H9 (cell line): ENCODE results near the gene DDX6. TPM values are rescaled to one million over a fixed set of nuclear protein-coding genes. Genes with fewer than 3 reads are reported as not detected.

Experiments used
- DNase-seq: peaks from one replicate; pipeline ENCODE4 v3.0.0-alpha.2; 2017
- H2AFZ ChIP-seq: one replicate; pipeline ENCODE4 v1.6.1; 2013; ENCODE audit warnings: mild to moderate bottlenecking, low read length, control low read depth, moderate library complexity
- H2AK5ac ChIP-seq: 2 replicates; pipeline ENCODE4 v1.6.1; 2013; ENCODE audit warnings: low read length, control low read depth, mixed read lengths; ENCODE audit not compliant: insufficient read length
- H2BK120ac ChIP-seq: one replicate; pipeline ENCODE4 v1.6.1; 2013; ENCODE audit warnings: low read depth, mild to moderate bottlenecking, low read length, control low read depth, inconsistent platforms; ENCODE audit not compliant: poor library complexity, severe bottlenecking
- H2BK12ac ChIP-seq: 2 replicates; pipeline ENCODE4 v1.6.1; 2013; ENCODE audit warnings: low read length, control low read depth, mixed read lengths, low read depth; ENCODE audit not compliant: insufficient read length
- H2BK15ac ChIP-seq: 2 replicates; pipeline ENCODE4 v1.6.1; 2013; ENCODE audit warnings: low read depth, low read length, control low read depth
- H2BK20ac ChIP-seq: one replicate; pipeline ENCODE4 v1.6.1; 2013; ENCODE audit warnings: low read depth, mild to moderate bottlenecking, low read length, control low read depth, inconsistent platforms; ENCODE audit not compliant: poor library complexity, severe bottlenecking
- H2BK5ac ChIP-seq: 2 replicates; pipeline ENCODE4 v1.6.1; 2013; ENCODE audit warnings: low read length, control low read depth, mixed read lengths; ENCODE audit not compliant: insufficient read length
- H3K14ac ChIP-seq: 2 replicates; pipeline ENCODE4 v1.6.1; 2013; ENCODE audit warnings: low read length, control low read depth; ENCODE audit not compliant: insufficient read depth
- H3K18ac ChIP-seq: 2 replicates; pipeline ENCODE4 v1.6.1; 2013; ENCODE audit warnings: low read depth, mild to moderate bottlenecking, mixed read lengths, low read length, control low read depth; ENCODE audit not compliant: insufficient read length
- H3K23ac ChIP-seq: 2 replicates; pipeline ENCODE4 v1.6.1; 2013; ENCODE audit warnings: low read length, control low read depth, mixed read lengths, low read depth; ENCODE audit not compliant: insufficient read length
- H3K23me2 ChIP-seq: 2 replicates; pipeline ENCODE4 v1.6.1; 2013; ENCODE audit warnings: low read depth, mild to moderate bottlenecking, mixed read lengths, low read length, control low read depth; ENCODE audit not compliant: insufficient read length, poor library complexity, severe bottlenecking
- H3K27ac ChIP-seq: 2 replicates; pipeline ENCODE4 v1.5.1; 2013; ENCODE audit warnings: low read length, control low read depth, mixed read lengths, low read depth; ENCODE audit not compliant: insufficient read length
- H3K27me3 ChIP-seq: 2 replicates; pipeline ENCODE4 v1.6.1; 2013; ENCODE audit warnings: low read length, control low read depth, inconsistent platforms; ENCODE audit not compliant: insufficient read depth
- H3K4ac ChIP-seq: 2 replicates; pipeline ENCODE4 v1.6.1; 2013; ENCODE audit warnings: low read depth, mild to moderate bottlenecking, control low read depth, inconsistent platforms, low read length, moderate library complexity
- H3K4me1 ChIP-seq: 2 replicates; pipeline ENCODE4 v1.6.1; 2013; ENCODE audit warnings: low read length, control low read depth, inconsistent platforms; ENCODE audit not compliant: insufficient read depth
- H3K4me2 ChIP-seq: 2 replicates; pipeline ENCODE4 v1.6.1; 2013; ENCODE audit warnings: low read length, control low read depth, mixed read lengths; ENCODE audit not compliant: insufficient read length, insufficient read depth
- H3K56ac ChIP-seq: 2 replicates; pipeline ENCODE4 v1.6.1; 2013; ENCODE audit warnings: low read depth, mild to moderate bottlenecking, mixed read lengths, low read length, control low read depth; ENCODE audit not compliant: insufficient read length
- H3K79me1 ChIP-seq: 2 replicates; pipeline ENCODE4 v1.6.1; 2013; ENCODE audit warnings: low read depth, mild to moderate bottlenecking, moderate library complexity, low read length, control low read depth, inconsistent platforms; ENCODE audit not compliant: insufficient read depth, poor library complexity, severe bottlenecking
- H3K79me2 ChIP-seq: 2 replicates; pipeline ENCODE4 v1.6.1; 2013; ENCODE audit warnings: low read length, control low read depth, inconsistent platforms; ENCODE audit not compliant: insufficient read depth
- H3K9ac ChIP-seq: 2 replicates; pipeline ENCODE4 v1.6.1; 2013; ENCODE audit warnings: low read length, control low read depth, mixed read lengths; ENCODE audit not compliant: insufficient read length; ENCODE audit errors: extremely low read depth
- H3K9me3 ChIP-seq: one replicate; pipeline ENCODE4 v1.6.1; 2013; ENCODE audit warnings: low read depth, low read length, inconsistent platforms; ENCODE audit not compliant: control insufficient read depth
- H3T11ph ChIP-seq: one replicate; pipeline ENCODE4 v1.6.1; 2013; ENCODE audit warnings: mild to moderate bottlenecking, low read length, control low read depth, inconsistent platforms
- H4K20me1 ChIP-seq: one replicate; pipeline ENCODE4 v1.6.1; 2013; ENCODE audit not compliant: control insufficient read depth, insufficient read length, insufficient read depth
- H4K5ac ChIP-seq: 2 replicates; pipeline ENCODE4 v1.6.1; 2013; ENCODE audit warnings: low read depth, mild to moderate bottlenecking, mixed read lengths, low read length, control low read depth; ENCODE audit not compliant: insufficient read length
- H4K8ac ChIP-seq: replicated peaks from 2 replicates; pipeline ENCODE4 v1.6.1; 2013; ENCODE audit warnings: low read length, control low read depth, mixed read lengths, low read depth; ENCODE audit not compliant: insufficient read length
- H4K91ac ChIP-seq: 2 replicates; pipeline ENCODE4 v1.6.1; 2013; ENCODE audit warnings: low read depth, mild to moderate bottlenecking, moderate library complexity, mixed read lengths, low read length, control low read depth; ENCODE audit not compliant: insufficient read length
- H3K27ac Mint-ChIP-seq, 3 experiments: 2 replicates in 2 of 3; 3 replicates in 1 of 3; pipeline ENCODE4 v1.8.0; 2020 to 2021; ENCODE audit warnings: mixed read lengths in 3 of 3, mild to moderate bottlenecking in 1 of 3, moderate library complexity in 1 of 3
- H3K27me3 Mint-ChIP-seq: 2 replicates; pipeline ENCODE4 v1.8.0; 2021; ENCODE audit warnings: low read depth, mild to moderate bottlenecking, moderate library complexity, mixed read lengths
- H3K36me3 Mint-ChIP-seq, 3 experiments: 2 replicates in 2 of 3; 3 replicates in 1 of 3; pipeline ENCODE4 v1.8.0; 2020 to 2021; ENCODE audit warnings: low read depth in 3 of 3, mixed read lengths in 3 of 3; ENCODE audit not compliant: insufficient read depth in 1 of 3
- H3K4me1 Mint-ChIP-seq, 2 experiments: 2 replicates each; pipeline ENCODE4 v1.8.0; 2020; ENCODE audit warnings: mixed read lengths in 2 of 2
- H3K4me3 Mint-ChIP-seq, 2 experiments: 2 replicates in 1 of 2; 3 replicates in 1 of 2; pipeline ENCODE4 v1.8.0; 2020 to 2021; ENCODE audit warnings: mild to moderate bottlenecking in 2 of 2, mixed read lengths in 2 of 2, moderate library complexity in 1 of 2
- H3K9me3 Mint-ChIP-seq, 2 experiments: 2 replicates in 1 of 2; 3 replicates in 1 of 2; pipeline ENCODE4 v1.8.0; 2020; ENCODE audit warnings: mild to moderate bottlenecking in 2 of 2, mixed read lengths in 2 of 2, moderate library complexity in 1 of 2
- WGBS: extraction: QIAGEN DNeasy Blood & Tissue Kit; methylation state at CpG from one replicate; pipeline ENCODE4 v1.1.7; 2013; ENCODE audit warnings: missing lambda C conversion rate, low lambda C conversion rate, mixed read lengths; ENCODE audit not compliant: insufficient read length; ENCODE audit errors: extremely low coverage; 5-methylcytosine and 5-hydroxymethylcytosine counted together
- total RNA-seq: library from RNA; stranded (reverse); gene quantifications from 2 replicates; pipeline ENCODE4 v1.2.1, GENCODE V29; 2021
- TF ChIP-seq, protein P1 (sequence below): fragments of 200-600 bp; sonication (generic); conservative IDR thresholded peaks from 3 replicates; pipeline ENCODE4 v1.8.0; 2021; ENCODE audit warnings: antibody characterized with exemption, mild to moderate bottlenecking

Gene DDX6
- total RNA-seq, 1 experiment from 2014 or later = 221 TPM

DNA sequence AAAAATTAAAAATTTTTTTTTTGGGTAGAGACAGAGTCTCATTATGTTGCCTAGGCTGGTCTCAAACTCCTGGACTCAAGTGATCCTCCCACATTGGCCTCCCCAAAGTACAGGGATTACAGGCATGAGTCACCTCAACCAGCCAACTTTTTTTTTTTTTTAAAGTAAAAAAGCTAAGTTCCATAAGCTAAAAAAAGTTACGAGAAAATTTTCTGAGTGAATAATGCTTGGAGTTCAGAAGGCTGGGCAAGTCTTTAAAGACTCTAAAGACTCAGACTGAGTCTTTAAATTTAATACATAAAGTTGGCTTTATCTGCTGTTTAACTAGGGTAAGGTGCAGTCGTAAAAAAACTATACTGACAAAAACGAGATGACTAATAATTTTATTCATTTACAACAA, 5.6 kb downstream of the DDX6 start:
- TF ChIP-seq, protein P1, sequence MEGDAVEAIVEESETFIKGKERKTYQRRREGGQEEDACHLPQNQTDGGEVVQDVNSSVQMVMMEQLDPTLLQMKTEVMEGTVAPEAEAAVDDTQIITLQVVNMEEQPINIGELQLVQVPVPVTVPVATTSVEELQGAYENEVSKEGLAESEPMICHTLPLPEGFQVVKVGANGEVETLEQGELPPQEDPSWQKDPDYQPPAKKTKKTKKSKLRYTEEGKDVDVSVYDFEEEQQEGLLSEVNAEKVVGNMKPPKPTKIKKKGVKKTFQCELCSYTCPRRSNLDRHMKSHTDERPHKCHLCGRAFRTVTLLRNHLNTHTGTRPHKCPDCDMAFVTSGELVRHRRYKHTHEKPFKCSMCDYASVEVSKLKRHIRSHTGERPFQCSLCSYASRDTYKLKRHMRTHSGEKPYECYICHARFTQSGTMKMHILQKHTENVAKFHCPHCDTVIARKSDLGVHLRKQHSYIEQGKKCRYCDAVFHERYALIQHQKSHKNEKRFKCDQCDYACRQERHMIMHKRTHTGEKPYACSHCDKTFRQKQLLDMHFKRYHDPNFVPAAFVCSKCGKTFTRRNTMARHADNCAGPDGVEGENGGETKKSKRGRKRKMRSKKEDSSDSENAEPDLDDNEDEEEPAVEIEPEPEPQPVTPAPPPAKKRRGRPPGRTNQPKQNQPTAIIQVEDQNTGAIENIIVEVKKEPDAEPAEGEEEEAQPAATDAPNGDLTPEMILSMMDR = no peak
- no peak overlapping the region for H3K4ac ChIP-seq
- WGBS = no CpG with 5 or more reads among the region's 3 CpGs
- no peaks in the 10 kb centered on the region for H3K23me2 ChIP-seq
- H2AK5ac ChIP-seq = no peak overlapping the region
- H4K8ac ChIP-seq = no peak overlapping the region
- H3K56ac ChIP-seq = no peak overlapping the region
- no peaks in the 10 kb centered on the region for H3K27me3 Mint-ChIP-seq
- no peak overlapping the region for H2BK15ac ChIP-seq
- no peak overlapping the region for H3K18ac ChIP-seq
- no peak for DNase-seq
- H4K20me1 ChIP-seq = no peaks in the 10 kb centered on the region
- no peaks in the 10 kb centered on the region for H3K9me3 ChIP-seq
- H3K27ac ChIP-seq = no peak overlapping the region
- no peak overlapping the region for H3K9ac ChIP-seq
- H3K4me1 ChIP-seq = no peaks in the 10 kb centered on the region
- no peak overlapping the region for H2BK20ac ChIP-seq
- H3K4me2 ChIP-seq = no peak overlapping the region
- no peak overlapping the region for H4K91ac ChIP-seq
- H3K4me1 Mint-ChIP-seq = peaks cover 14 to 17% of the 10 kb centered on the region in 2 experiments
- H3K36me3 Mint-ChIP-seq = peaks cover 24 to 61% (median 51%) of the 10 kb centered on the region in 3 experiments
- H3K14ac ChIP-seq = no peak overlapping the region
- H2BK120ac ChIP-seq = no peak overlapping the region
- H3K79me2 ChIP-seq = peaks cover 47% of the 10 kb centered on the region
- no peak overlapping the region for H4K5ac ChIP-seq
- H2BK12ac ChIP-seq = no peak overlapping the region
- no peaks in the 10 kb centered on the region for H3K27me3 ChIP-seq
- peaks cover 11% of the 10 kb centered on the region for H3K79me1 ChIP-seq
- H3K9me3 Mint-ChIP-seq = no peaks in the 10 kb centered on the region
- H3T11ph ChIP-seq = no peak overlapping the region
- H3K27ac Mint-ChIP-seq = no peak overlapping the region
- H2AFZ ChIP-seq = no peak overlapping the region
- H3K23ac ChIP-seq = no peak overlapping the region
- H2BK5ac ChIP-seq = no peak overlapping the region
- H3K4me3 Mint-ChIP-seq = no peak overlapping the region
